HCT116 (cell line): ENCODE measurements around the gene RAP1GAP2. TPM values are rescaled to one million over a fixed set of nuclear protein-coding genes. Genes with fewer than 3 reads are reported as not detected.

ENCODE experiments used
- ATAC-seq: fragments of 200-7000 bp; cut with Tn5 transposase; 2 replicates; pipeline ENCODE4 v1.9.1; 2020; ENCODE audit warnings: mild to moderate bottlenecking, moderate library complexity
- Bru-seq: library from RNA; stranded (reverse); fragments of 400-500 nt; gene quantifications from one replicate; lab custom pipeline; 2021; lab: Mats Ljungman, UMichigan
- BruChase-seq, 2 experiments: library from RNA; stranded (reverse); fragments of 400-500 nt; gene quantifications; one replicate each; lab custom pipeline; 2021; lab: Mats Ljungman, UMichigan
- BruUV-seq: library from RNA; stranded (reverse); fragments of 400-500 nt; replicated peaks from 2 replicates; lab custom pipeline; 2021; lab: Mats Ljungman, UMichigan
- CTCF ChIA-PET: fragments of 300-600 bp; sonication (Branson Sonifier 250); formaldehyde crosslinking; loops from one replicate; lab custom pipeline; 2021; ENCODE audit warnings: antibody characterized with exemption; lab: Charles Lee
- POLR2A ChIA-PET: fragments of 300-600, 350-600 bp; sonication (Branson Sonifier 250); formaldehyde crosslinking; loops from one replicate; lab custom pipeline; 2021; ENCODE audit warnings: antibody characterized with exemption; lab: Charles Lee
- RAD21 ChIA-PET, 2 experiments: fragments of 300-600 bp; sonication (Branson Sonifier 250); formaldehyde crosslinking; loops; one replicate each; lab custom pipeline; 2023; ENCODE audit warnings: low total read pairs in 2 of 2; ENCODE audit not compliant: uncharacterized antibody in 2 of 2, unreplicated experiment in 2 of 2, low non-redundant PET in 1 of 2; lab: Charles Lee
- DNase-seq: peaks from one replicate; pipeline ENCODE4 v3.0.0-alpha.2; 2010; ENCODE audit warnings: low read depth, low spot score
- H2AFZ ChIP-seq: fragments of 200-600 bp; shearing (Covaris generic), sonication (generic); 2 replicates; pipeline ENCODE4 v1.6.1; 2017; ENCODE audit warnings: low read depth, mixed run types, mixed read lengths, antibody characterized with exemption, low read length; ENCODE audit not compliant: poor library complexity, severe bottlenecking
- H3K27ac ChIP-seq: 2 replicates; pipeline ENCODE4 v1.5.1; 2012; ENCODE audit warnings: low read depth, low read length
- H3K27me3 ChIP-seq: fragments of 200-600 bp; sonication (generic); 2 replicates; pipeline ENCODE4 v1.6.1; 2016; ENCODE audit warnings: mixed run types, low read length, mixed read lengths; ENCODE audit not compliant: insufficient read depth
- H3K36me3 ChIP-seq, 2 experiments: fragments of 200-500 bp in 1 of 2; fragments of 200-600 bp in 1 of 2; sonication (Bioruptor generic) in 1 of 2; sonication (generic) in 1 of 2; 2 replicates each; pipeline versions ENCODE4 v1.5.1 to v1.6.1; 2014 to 2016; ENCODE audit warnings: low read length in 2 of 2, inconsistent platforms in 1 of 2, mixed read lengths in 1 of 2, mixed run types in 1 of 2; ENCODE audit not compliant: insufficient read depth in 2 of 2, control insufficient read depth in 1 of 2
- H3K4me1 ChIP-seq, 2 experiments: fragments of 200-600 bp in 1 of 2; sonication (generic) in 1 of 2; 2 replicates each; pipeline versions ENCODE4 v1.5.1 to v1.6.1; 2012 to 2017; ENCODE audit warnings: low read length in 2 of 2, inconsistent platforms in 1 of 2, mild to moderate bottlenecking in 1 of 2, mixed read lengths in 1 of 2, mixed run types in 1 of 2, moderate library complexity in 1 of 2; ENCODE audit not compliant: insufficient read depth in 2 of 2, control insufficient read depth in 1 of 2
- H3K4me2 ChIP-seq: fragments of 200-600 bp; sonication (generic); 2 replicates; pipeline ENCODE4 v1.6.1; 2017; ENCODE audit warnings: mixed run types, low read length, mixed read lengths
- H3K4me3 ChIP-seq, 2 experiments: fragments of 200-600 bp in 1 of 2; sonication (generic) in 1 of 2; replicated peaks in 1 of 2; 2 replicates each; pipeline ENCODE4 v1.5.1; 2011 to 2016; ENCODE audit warnings: low read length in 2 of 2, control low read depth in 1 of 2, low read depth in 1 of 2, mild to moderate bottlenecking in 1 of 2, mixed read lengths in 1 of 2, mixed run types in 1 of 2
- H3K79me2 ChIP-seq: fragments of 200-600 bp; sonication (generic); 2 replicates; pipeline ENCODE4 v1.6.1; 2017; ENCODE audit warnings: mild to moderate bottlenecking, mixed run types, low read length, moderate library complexity, mixed read lengths; ENCODE audit not compliant: insufficient read depth
- H3K9ac ChIP-seq: fragments of 200-600 bp; sonication (generic); 2 replicates; pipeline ENCODE4 v1.6.1; 2016; ENCODE audit warnings: low read length, mixed read lengths
- H3K9me2 ChIP-seq: fragments of 200-600 bp; sonication (generic), shearing (Covaris generic); 2 replicates; pipeline ENCODE4 v1.6.1; 2017; ENCODE audit warnings: mixed run types, mild to moderate bottlenecking, moderate library complexity; ENCODE audit not compliant: insufficient read depth
- H3K9me3 ChIP-seq, 2 experiments: fragments of 200-500 bp in 1 of 2; fragments of 200-600 bp in 1 of 2; sonication (Bioruptor generic) in 1 of 2; sonication (generic) in 1 of 2; 2 replicates each; pipeline ENCODE4 v1.6.1; 2014 to 2017; ENCODE audit warnings: low read length in 2 of 2, mixed read lengths in 2 of 2, inconsistent platforms in 1 of 2, low read depth in 1 of 2, mild to moderate bottlenecking in 1 of 2, mixed run types in 1 of 2, moderate library complexity in 1 of 2; ENCODE audit not compliant: control insufficient read depth in 1 of 2, insufficient read depth in 1 of 2
- H4K20me1 ChIP-seq: fragments of 200-600 bp; sonication (generic), shearing (Covaris generic); 2 replicates; pipeline ENCODE4 v1.6.1; 2017; ENCODE audit warnings: mixed run types, mild to moderate bottlenecking, moderate library complexity; ENCODE audit not compliant: insufficient read depth
- ATF3 ChIP-seq: IDR thresholded peaks from 2 replicates; pipeline ENCODE4 v1.6.1; 2012
- CTCF ChIP-seq, 3 experiments: fragments of 200-600 bp in 1 of 3; sonication (generic) in 1 of 3; IDR thresholded peaks in 2 of 3; conservative IDR thresholded peaks in 1 of 3; 2 replicates each; pipeline ENCODE4 v1.5.1; 2012 to 2017; ENCODE audit warnings: low read depth in 2 of 3, low read length in 2 of 3, antibody characterized with exemption in 1 of 3, borderline replicate concordance in 1 of 3, control low read depth in 1 of 3, mild to moderate bottlenecking in 1 of 3, mixed read lengths in 1 of 3, mixed run types in 1 of 3, moderate library complexity in 1 of 3; ENCODE audit not compliant: insufficient read depth in 1 of 3
- EGR1 ChIP-seq: IDR thresholded peaks from 2 replicates; pipeline ENCODE4 v1.6.1; 2012; ENCODE audit warnings: low read depth
- ELF1 ChIP-seq: IDR thresholded peaks from 2 replicates; pipeline ENCODE4 v1.6.1; 2012; ENCODE audit warnings: low read depth, borderline replicate concordance
- EZH2 ChIP-seq: fragments of 200-600 bp; sonication (generic); IDR thresholded peaks from 2 replicates; pipeline ENCODE4 v1.6.1; 2017; ENCODE audit warnings: antibody characterized with exemption, mixed run types
- EZH2phosphoT487 ChIP-seq: fragments of 200-600 bp; IDR thresholded peaks from 2 replicates; pipeline ENCODE4 v1.6.1; 2018; ENCODE audit warnings: antibody characterized with exemption, borderline replicate concordance
- JUND ChIP-seq: IDR thresholded peaks from 2 replicates; pipeline ENCODE4 v1.6.1; 2012
- MAX ChIP-seq: IDR thresholded peaks from 2 replicates; pipeline ENCODE4 v1.6.1; 2012
- POLR2AphosphoS5 ChIP-seq: IDR thresholded peaks from 2 replicates; pipeline ENCODE4 v1.6.1; 2011; ENCODE audit warnings: mild to moderate bottlenecking, low read depth, low read length, moderate library complexity
- RAD21 ChIP-seq: IDR thresholded peaks from 2 replicates; pipeline ENCODE4 v1.6.1; 2012; ENCODE audit warnings: low read depth, mild to moderate bottlenecking
- REST ChIP-seq: IDR thresholded peaks from 2 replicates; pipeline ENCODE4 v1.6.1; 2012; ENCODE audit warnings: low read depth
- SP1 ChIP-seq: IDR thresholded peaks from 2 replicates; pipeline ENCODE4 v1.6.1; 2012; ENCODE audit warnings: low read depth
- SRF ChIP-seq: IDR thresholded peaks from 2 replicates; pipeline ENCODE4 v1.6.1; 2012; ENCODE audit warnings: low read depth
- ZFX ChIP-seq: fragments of 450-650 bp; IDR thresholded peaks from 2 replicates; pipeline ENCODE4 v1.6.1; 2017
- ZNF274 ChIP-seq: fragments of 200-500 bp; sonication (Bioruptor generic); IDR thresholded peaks from 2 replicates; pipeline ENCODE4 v1.6.1; 2014; ENCODE audit warnings: mild to moderate bottlenecking, low read depth, low read length, inconsistent platforms
- intact Hi-C: fragments of 100-400 bp; cut with micrococcal nuclease; formaldehyde crosslinking; loops from 2 replicates; pipeline ENCODE4 v1.10.0; 2022
- long read RNA-seq: library from polyadenylated mRNA; unstranded; transcript quantifications from one replicate; pipeline ENCODE4 v2.0.0, GENCODE V29; 2021; ENCODE audit not compliant: unreplicated experiment
- polyA plus RNA-seq: library from polyadenylated mRNA; unstranded; fragments of >200 nt; gene quantifications from 2 replicates; pipeline ENCODE4 v1.2.1, GENCODE V29; 2012; ENCODE audit warnings: missing spikeins
- total RNA-seq: library from RNA; stranded (reverse); gene quantifications from one replicate; pipeline ENCODE4 v1.2.1, GENCODE V29; 2021; ENCODE audit not compliant: unreplicated experiment

RAP1GAP2 gene
- total RNA-seq, result 54.6 TPM
- 27.3 and 31.0 TPM in 2 replicates for polyA plus RNA-seq
- percentile 53 among the genes with signal in this experiment for Bru-seq, nascent RNA
- BruChase-seq, experiment 1, labeled RNA remaining after a 6-hour chase, result percentile 62 among the genes with signal in this experiment
- percentile 54 among the genes with signal in this experiment for BruChase-seq, experiment 2, labeled RNA remaining after a 2-hour chase
- long read RNA-seq, full-length matches to known transcripts, result 44 of 72 reads
- long read RNA-seq, partial matches to known transcripts, result 20 of 72 reads
- long read RNA-seq, other reads (novel, unspliced or antisense), result 8 of 72 reads

- POLR2A ChIA-PET, result no interaction called here
- Histone ChIP-seq H3K9ac (no peak within 1 kb of the TSS), H3K27ac (no peak within 1 kb of the TSS), H2AFZ (no peak within 1 kb of the TSS), H3K79me2 (no peaks in the 10 kb centered on the region), H3K36me3 (no peaks in the 10 kb centered on the region), H3K4me3 (no peak within 1 kb of the TSS), H3K4me1 (no peaks in the 10 kb centered on the region), H4K20me1 (no peaks in the 10 kb centered on the region), H3K9me3 (no peaks in the 10 kb centered on the region), H3K9me2 (no peaks in the 10 kb centered on the region), H3K27me3 (no peaks in the 10 kb centered on the region), H3K4me2 (no peak within 1 kb of the TSS)
- BruUV-seq, result no TSS peak
- TF ChIP-seq ELF1 (no peak), POLR2AphosphoS5 (no peak), RAD21 (no peak), ZNF274 (no peak), JUND (no peak), ZFX (no peak), REST (no peak), EZH2 (no peak), SRF (no peak), ATF3 (no peak), MAX (no peak), SP1 (no peak), CTCF (IDR thresholded peaks at IDR 0.05 in 2 of 3, conservative IDR thresholded peaks at IDR 0.05 in 1 of 3; ENCODE audit: borderline replicate concordance in 1 of 3, insufficient read depth in 1 of 3, low read depth in 2 of 3, low read length in 2 of 3) (no peak), EGR1 (no peak), EZH2phosphoT487 (no peak)
- CTCF ChIA-PET, result no interaction called here
- ATAC-seq, result no peak; the same call in 1 of the 2 replicates
- RAD21 ChIA-PET, result no interaction called here
- DNase-seq, result no peak
- intact Hi-C loops, result no loop called here
Observed at GRCh38 chr17:2796164-2797125, at the start of gene RAP1GAP2. TSS of gene RAP1GAP2 (plus strand) at chr17:2796438. CDS start at chr17:2796528, 90 bp downstream.
